GM19351 (cell line): ENCODE measurements around the gene PRR33.
A peak's percentile ranks its signal among the peaks of the same experiment; 100 is the strongest.

Source experiments
- ATAC-seq: cut with Tn5 transposase; IDR thresholded peaks from one replicate; pipeline ENCODE4 v1.9.1; 2021; ENCODE audit warnings: mild to moderate bottlenecking, moderate library complexity; ENCODE audit not compliant: unreplicated experiment

PRR33 gene

GRCh38 chr11:1852877-1853276 is 38.8 kb downstream of the PRR33 start, which contains the start of gene LSP1:
Gene LSP1 (plus strand): TSS chr11:1853084. CDS start chr11:1853145, 61 bp downstream.
- peak; percentile 58 for ATAC-seq

- ATAC-seq: no peak
Observed at GRCh38 chr11:1852271-1852876, 39.3 kb downstream of the PRR33 start.

GRCh38 chr11:1851468-1852180 is 40.1 kb downstream of the PRR33 start:
- no peak for ATAC-seq

GRCh38 chr11:1848640-1849430 is 42.9 kb downstream of the PRR33 start:
- ATAC-seq: no peak

GRCh38 chr11:1847926-1848639 is 43.6 kb downstream of the PRR33 start:
- ATAC-seq: no peak

GRCh38 chr11:1847006-1847735 is 44.5 kb downstream of the PRR33 start:
- no peak for ATAC-seq

- no peak for ATAC-seq
Observed at GRCh38 chr11:1846453-1846932, 45.2 kb downstream of the PRR33 start.

- ATAC-seq: no peak
Observed at GRCh38 chr11:1845561-1846452, 45.9 kb downstream of the PRR33 start.

GRCh38 chr11:1845095-1845429 is 46.6 kb downstream of the PRR33 start:
- no peak for ATAC-seq

GRCh38 chr11:1844221-1845094 is 47.2 kb downstream of the PRR33 start:
- no peak for ATAC-seq

- no peak for ATAC-seq
Observed at GRCh38 chr11:1843796-1844195, 47.9 kb downstream of the PRR33 start.

- ATAC-seq: no peak
Observed at GRCh38 chr11:1843098-1843473, 48.6 kb downstream of the PRR33 start.

GRCh38 chr11:1842149-1843097 is 49.3 kb downstream of the PRR33 start:
- ATAC-seq: no peak

- no peak for ATAC-seq
Observed at GRCh38 chr11:1841511-1842148, 50.1 kb downstream of the PRR33 start.

GRCh38 chr11:1840780-1841480 is 50.8 kb downstream of the PRR33 start:
- no peak for ATAC-seq
